Measurements from ENCODE around the gene FADS6.

FADS6 gene

DNA sequence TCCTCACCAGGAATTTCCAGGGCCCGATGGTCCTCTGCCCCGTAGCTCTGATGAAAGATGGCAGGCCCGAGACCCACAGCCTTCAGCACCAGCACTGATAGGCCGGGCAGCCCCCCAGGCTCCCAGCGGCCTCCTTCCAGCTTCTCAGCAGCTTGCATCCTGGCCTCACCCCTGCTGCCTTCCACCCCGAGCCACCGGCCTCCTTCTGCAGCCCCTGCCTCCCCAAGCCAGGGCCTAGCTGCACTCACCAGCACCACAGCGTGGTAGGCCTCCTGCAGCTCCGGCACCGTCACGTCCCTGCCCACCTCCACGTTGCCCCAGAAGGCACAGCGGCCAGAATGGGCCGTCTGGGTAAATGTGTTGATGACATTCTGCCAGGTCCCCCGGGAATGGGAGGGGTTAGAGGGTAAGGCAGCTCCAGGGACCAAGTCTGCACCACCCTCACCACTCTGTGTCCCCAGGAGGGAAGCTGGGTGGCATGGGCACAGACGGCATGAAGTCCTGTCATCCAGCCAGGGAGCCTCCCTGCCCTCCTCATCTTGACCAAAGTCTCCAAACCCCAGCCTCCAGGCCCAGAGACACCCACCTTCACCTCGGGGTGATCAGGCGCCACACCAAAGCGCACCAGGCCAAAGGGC is 27.1 kb downstream of the FADS6 start:
- no peak for DNase-seq (ENCODE audit: low read depth in 3 of 3)

DNA sequence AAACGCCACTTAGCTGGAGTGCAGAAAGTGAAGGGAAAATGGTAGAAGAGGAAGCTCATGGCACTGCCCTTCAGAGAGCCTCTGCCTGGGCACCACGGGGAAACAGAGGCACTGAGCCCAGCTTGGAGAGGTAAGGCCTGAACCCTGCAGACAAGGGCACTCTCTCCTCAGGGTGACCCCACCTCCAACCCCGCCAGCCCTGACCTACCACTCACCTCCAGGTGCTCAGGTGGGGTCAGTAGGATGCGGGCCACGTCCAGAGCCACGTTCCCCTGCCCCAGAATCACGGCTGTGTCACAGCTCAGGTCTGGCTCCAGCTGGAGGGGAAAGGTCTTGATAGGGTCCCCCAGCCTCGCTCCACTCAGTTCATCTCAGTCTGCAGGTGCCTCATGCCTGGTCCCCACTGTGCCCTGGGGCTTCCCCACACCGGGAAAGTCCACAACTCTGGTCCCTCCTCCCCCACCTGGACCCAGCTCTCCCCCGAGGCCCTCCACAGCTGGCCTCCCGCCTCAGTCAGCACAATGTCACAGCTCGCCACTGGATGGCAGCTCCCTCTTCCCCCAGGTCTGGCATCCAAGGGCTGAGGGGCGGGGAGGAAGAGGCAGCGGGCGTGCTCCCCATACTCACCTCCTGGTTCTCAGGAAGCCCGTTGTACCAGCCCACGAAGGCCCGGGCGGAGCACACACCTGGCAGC is 27.8 kb downstream of the FADS6 start:
- no peak for DNase-seq (ENCODE audit: low read depth in 3 of 3)

DNA sequence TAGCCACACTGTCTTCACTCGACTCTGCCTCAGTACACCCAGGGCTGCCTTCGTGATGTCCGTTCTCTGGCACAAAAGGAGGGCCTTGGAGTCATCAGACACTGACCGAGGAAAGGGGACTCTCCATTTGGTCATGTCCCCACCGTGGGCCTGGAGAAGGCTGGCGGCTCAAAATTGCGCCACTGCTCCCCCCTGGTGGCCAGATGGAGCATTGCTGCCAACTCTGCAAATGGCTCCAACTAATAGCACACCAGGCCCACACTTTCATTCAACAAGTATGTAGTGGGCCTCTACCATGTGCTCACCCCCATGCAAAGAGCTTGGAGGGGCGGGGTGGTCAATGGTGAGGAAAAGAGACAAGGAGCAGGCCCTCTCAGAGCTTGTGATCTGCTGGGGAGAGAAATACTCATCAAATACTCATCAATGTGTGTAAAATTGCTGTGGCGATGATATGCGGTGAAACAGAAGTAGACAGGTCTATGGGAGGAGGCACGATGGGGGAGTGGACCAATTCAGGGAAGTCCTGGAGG is 28.5 kb downstream of the FADS6 start:
- DNase-seq (ENCODE audit: low read depth in 3 of 3): peak; percentile 45 to 58 (median 52)

DNA sequence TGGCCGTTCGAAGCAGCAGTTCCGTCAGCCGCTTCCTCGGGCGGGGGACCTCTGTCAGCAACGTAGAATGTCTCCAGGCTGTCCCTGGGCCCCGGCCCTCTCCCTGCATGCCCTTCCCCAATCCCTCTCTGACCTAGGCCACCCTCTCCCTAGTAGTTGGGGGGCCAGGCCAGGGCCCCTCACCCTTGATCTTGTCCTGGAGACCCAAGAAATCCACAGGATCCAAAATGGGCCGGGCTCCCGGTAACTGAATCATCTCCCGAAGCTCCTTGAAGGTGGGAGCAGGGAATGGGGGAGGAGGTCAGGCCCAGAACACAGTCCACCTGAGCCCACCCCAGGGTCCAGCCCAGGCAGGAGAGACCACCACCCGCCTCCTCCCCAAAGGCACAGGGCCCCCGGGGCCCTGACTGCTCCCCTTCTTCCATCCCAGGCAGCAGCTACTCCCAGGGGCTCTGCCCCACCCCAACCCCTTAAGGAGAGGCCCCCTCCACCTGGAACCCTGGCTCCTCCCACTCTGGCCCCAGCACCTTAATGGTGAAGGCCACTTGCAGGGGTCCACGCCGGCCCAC is 29.1 kb downstream of the FADS6 start:
- no peak for DNase-seq (ENCODE audit: low read depth in 3 of 3)

DNA sequence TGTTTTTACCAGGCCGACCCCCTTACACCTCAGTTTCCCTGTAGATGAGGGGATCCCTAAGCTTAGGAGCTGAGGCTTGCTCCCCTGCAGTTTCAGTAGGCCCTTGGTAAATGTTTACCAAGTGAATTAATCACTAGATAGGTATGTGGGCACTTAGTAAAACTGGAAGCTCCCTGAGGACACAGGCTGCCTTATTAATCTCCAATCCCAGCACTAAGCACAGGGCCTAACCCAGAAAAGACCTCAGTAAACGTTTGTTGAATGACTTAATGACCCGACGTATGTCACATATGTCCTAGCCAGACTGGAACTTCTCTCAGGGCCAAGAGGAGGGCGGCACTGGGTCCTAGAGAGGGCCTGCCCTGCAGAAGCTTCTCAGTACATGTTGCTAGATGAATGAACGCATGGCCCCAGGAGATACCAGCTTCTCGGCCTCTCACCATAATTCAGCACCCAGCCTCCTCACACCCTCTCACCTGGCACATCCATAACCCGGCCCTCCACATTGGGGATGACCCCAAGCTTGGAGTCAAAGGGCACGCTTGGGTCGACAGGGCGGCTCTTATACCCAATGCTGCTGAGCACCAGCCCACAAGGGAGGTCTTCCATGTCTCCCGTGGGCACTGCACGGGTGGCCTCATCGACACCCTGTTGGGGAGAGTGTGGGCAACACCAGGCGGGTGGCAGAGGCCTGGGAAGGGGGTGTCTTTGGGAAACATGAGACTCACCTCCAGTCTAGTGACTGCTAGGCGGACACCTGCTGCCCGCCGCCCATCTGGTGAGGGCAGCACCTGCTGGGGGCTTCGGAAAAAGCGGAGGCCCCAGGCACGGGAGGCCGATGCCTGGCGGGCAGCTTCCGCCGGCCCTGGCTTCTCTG is 29.8 kb downstream of the FADS6 start:
- DNase-seq (ENCODE audit: low read depth in 3 of 3): no peak

DNA sequence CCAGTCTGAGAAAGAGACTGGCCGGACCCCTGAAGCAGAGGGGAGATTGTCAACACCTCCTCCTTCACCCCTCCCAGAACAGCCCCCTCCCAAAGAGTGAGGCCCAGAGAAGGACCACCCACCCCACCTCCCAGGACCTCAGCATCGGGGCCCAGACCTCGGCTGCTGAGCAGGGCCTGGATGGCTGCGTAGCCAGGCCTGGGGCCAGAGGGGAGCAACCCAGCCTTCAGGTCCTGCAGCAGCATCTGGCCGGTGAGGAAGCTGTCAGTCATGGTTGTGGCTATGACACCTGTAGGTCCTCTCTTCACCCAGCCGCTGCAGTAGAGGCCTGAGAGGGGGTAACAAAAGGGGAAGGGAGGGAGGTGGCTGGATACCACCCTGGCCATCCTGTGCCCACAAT is 30.5 kb downstream of the FADS6 start:
- DNase-seq (ENCODE audit: low read depth in 3 of 3): no peak

DNA sequence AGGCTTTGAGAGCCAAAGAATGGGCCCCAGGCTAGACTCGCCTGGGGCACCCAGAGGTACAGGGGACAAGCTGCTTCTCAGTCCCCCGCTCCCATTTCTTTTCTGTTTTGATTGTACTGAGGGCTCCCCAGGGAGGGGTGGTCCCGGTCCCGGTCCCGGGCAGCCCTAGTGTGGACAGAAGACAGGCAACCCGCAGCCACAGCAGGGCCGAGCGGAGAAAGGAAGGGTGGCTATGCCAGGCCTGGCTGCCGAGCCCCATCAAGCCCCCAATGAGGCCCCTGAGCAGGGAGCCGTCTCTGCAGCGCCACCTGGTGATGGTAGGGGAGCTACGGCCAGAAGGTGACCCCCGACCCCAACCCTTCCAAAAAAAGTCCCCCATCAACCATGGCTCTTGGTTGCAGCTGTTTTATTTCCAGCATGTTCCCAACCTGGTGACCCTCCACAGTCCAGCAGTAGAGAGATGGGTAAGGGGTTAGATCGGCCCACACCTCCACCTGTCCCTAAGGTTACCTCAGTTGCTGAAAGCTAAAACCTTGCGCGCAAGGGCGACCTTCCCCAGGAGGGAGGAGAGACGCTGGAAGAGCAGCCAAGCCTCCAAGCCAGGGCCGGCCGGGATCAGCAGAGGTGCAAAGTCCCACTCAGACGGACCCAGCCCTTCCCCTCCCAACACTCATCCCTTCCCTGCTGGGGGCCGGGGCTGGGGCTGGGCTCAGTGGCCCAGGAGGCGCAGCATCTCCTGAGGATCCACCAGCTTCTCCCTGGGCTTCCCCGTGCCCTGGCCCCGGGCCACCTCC is 31.1 kb downstream of the FADS6 start:
- DNase-seq (ENCODE audit: low read depth in 3 of 3): peak; percentile 43 to 60 (median 60)

DNA sequence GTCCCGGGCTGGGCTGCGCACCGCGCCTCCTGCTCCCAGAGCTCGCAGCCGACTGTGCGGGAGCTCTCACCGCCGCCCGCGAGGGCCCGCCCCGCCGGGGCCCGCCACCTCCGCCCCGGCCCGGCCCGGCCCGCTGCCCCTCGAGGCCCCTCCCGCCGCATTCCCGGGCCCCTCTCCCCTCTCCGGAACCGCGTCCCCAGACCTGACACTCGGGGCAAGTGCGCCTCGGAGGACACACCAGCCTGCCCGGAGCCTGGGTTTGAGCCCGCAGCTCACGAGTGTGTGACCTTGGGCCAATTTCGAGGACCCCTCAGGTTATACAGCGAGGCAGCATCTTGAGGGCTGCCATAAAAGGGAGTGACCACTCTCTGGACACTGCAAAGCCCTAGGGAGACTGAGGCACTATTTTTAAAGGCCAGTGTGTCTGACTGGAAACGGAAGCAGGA is 31.7 kb downstream of the FADS6 start:
- no peak for DNase-seq (ENCODE audit: low read depth in 3 of 3)

DNA sequence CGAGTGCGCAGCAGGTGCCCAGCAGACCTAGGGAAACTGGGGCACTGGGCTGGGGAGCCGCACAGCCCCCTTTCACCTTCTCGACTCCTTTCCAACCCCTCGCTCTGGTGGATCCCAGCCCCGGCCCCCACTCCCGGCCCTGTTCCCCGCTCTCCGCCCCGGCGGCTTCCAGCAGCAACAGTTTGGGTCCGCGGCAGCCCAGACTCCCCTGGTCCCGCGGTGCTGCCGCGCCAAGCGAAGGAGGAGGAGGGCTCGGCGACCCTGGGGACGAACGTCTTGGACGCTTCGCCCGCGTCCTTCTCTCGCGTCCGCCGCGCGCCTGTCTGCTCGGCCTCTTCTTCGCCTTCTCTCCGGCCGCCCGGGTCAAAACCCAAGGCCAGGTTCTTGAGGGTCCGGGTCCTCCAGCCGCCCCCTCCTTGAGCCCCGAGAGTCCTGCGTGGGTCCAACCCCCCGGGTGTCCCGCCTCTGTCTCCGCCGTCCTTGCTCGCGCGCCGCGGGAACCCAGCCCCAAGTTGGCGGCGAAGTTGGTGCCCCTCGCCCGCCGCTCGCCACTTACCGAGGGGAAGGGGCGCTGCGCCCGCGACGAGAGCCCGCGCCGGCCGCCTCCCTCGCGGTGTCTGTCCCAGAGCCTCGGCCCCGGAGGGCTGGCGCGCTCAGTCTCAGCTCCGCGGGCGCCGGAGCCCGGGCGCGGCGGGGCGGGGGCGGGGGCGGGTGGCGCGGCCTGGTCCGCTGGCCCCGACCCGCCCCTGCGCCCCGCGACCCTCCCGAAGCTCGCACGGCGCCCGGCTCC is 32.4 kb downstream of the FADS6 start:
- no peak for DNase-seq (ENCODE audit: low read depth in 3 of 3)

DNA sequence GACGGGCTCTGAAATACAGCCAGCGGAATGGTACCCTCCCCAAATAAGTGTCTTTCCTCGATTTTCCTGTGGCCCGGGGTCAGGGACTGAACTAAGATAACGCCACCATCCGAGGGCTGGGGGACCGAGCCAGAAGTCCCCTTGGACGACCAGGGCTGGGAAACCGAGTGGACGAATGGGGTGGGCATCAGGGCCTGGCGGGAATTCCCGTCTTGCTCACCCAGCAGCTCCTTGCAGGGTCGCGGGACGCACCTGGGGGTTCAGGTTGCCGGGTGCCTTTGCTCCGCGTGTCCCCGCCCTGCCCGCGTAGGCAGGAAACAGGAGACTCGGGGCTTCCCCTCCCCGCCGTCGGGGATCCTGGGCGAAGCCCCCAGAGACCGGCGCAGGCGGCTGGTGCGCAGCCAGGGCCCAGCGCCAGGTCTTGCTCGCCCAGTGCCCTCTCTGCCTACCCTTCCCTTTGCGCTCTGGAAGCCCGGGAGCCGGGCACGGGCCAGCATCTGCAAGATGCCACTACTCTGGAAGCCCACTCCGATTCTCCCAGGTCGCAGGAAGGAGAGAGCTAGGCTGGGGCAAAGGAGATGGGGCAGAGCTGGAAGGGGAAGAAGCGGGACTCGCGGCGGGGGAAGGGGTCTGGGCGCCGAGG is 33.1 kb downstream of the FADS6 start:
- no peak for DNase-seq (ENCODE audit: low read depth in 3 of 3)

DNA sequence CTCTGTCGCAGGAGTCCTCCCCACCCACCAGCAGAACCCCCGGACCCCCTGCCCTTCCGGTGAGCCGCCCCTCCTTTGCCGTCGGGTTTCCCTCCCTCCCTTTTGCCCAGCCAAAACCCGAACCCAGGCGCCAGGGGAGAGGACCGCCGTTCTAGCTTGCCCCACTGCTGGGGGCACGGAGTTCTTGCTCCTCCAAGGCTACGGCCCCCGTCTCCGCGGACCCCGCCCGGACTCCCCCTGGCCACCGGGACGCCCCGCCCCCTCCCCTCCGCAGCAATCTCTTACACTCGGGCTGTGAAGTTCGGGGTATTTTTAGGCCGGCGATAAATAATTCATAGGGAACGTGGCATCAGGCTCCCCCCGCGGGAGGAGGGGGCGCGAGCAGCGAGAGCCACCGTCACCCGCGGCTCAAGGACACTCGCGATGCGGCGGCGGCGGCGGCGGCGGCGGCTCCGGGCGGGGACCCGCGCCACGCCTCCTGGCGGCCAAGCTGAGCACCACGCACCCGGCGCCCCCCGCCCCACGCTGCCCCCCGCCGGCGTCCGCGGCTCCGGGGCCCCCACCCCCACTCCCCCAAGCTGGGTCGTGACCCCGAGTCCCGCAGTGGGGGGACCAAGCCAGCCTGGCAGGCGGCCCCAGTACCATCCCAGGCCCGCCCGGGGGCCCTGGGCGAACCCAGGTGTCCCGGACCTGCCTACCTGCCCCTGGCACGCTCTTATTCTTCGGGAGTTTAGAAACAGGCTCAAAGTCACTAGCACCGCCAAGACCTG is 33.8 kb downstream of the FADS6 start, which contains the start of gene GRIN2C:
TSS of gene GRIN2C (minus strand) at position 427 of the 770 bp plus-strand sequence. CDS start 4,793 bp downstream, outside the sequence.
- DNase-seq (ENCODE audit: low read depth in 3 of 3): no peak

DNA sequence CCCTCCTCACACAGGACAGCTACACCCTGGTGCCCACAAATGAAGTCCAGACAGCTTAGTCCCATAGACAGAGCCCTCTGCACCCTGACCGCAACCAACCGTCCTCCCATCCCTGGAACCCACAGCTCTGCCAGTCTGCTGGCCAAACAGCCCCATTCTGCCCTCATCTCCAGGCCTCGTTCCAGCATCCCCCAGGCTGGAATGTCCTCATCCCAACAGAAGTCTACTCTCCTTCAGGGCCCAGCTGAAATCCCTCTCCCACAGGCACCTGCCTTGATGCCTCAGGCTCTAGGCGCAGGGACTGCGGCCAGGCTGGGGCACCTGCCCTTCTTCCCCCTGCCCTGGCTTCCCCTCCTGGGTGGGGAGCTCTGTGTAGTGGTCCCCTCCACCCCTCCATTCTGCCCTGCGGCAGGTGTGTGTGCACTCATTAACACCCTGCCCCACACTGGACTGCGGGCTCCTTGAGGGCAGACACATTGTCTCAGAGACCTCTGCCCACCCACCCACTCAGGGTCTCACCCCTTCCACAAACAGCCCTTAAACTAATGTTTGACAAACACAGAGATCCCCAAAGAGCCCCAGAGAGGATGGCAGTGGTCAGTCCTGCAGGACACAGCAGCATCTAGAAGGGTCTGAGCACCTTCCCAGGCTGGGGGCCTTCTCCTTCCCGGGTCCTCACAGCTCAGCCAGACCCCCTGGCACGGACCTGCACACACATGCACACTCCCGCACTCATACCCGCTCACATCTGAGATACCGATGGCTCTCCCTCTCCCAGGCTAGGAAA is 34.6 kb downstream of the FADS6 start:
- no peak for DNase-seq (ENCODE audit: low read depth in 3 of 3)

DNA sequence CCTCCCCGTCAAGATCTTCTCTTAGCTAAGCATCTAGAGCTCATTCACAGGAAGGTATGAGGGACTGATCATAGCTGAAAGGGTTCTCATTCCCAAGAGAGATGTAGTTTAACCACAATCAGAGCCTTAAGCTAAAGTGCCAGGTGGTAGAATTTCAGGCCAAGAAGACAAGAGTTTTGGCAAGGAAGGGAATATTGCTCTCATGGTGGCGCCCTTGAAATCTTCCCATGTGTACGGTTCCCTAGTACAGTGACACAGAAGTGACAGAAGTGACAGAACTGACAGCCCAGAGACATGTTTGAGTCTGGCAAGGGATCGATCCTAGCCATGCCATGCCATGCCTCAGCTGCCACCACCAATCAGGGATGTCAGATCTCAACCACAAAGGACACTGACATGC is 36.2 kb downstream of the FADS6 start:
- no peak for DNase-seq (ENCODE audit: low read depth in 3 of 3)

DNA sequence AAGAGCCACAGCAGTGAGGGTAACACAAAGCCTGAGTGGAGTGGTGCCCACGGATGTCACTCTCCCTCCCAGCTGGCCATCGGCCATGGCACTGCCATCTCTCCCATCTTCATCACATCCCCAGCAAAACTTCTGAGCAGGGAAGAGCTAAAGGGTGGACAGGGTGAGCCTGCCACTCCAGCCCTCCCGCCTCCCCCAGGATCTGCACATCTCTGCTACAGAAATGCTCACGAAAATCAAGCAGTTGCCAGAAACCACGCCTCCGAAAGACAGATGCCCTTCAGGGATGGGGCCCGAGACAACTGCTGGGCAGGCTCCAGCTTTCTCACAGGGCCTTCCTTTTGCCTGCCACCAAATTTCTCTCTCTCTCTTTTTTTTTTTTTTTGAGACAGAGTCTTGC is 37.3 kb downstream of the FADS6 start:
- DNase-seq (ENCODE audit: low read depth in 3 of 3): no peak

DNA sequence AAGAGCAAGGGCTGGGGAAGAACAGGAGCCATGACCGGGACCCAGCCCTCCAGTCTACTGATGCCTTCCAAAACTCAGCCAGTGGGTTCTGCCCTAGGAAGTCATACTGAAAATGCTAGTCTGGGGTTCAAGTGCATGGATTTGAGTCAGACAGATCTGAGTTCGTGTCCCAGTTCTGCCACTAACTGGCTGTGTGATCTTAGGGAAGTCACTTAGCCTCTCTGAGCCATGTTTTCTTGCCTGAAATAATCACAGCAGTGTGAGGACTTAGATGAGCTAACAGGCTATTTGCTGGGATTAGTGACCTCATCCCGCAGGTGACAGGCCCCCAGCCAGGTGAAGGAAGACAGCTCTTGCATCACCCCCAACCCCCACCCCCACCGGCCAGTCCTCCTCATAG is 38.1 kb downstream of the FADS6 start:
- no peak for DNase-seq (ENCODE audit: low read depth in 3 of 3)

DNA sequence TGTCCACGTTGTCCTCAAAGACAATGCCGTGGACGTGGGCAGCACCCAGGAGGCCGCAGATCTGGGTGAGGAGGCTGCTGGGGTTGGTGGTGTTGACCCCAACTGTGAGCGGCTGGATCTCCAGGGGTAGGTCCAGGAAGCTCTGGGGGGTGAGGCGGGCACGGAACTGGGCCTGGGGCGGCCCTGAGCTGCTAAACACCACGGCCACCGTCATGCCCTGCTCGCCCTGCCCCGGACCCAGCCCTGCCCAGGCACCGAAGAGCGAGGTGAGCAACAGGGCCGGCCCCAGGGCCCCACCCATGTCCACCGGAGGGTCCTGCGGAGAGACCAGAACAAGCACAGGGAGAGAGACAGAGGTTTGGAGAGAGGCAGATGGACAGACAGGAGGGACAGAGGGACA is 38.6 kb downstream of the FADS6 start:
- no peak for DNase-seq (ENCODE audit: low read depth in 3 of 3)

DNA sequence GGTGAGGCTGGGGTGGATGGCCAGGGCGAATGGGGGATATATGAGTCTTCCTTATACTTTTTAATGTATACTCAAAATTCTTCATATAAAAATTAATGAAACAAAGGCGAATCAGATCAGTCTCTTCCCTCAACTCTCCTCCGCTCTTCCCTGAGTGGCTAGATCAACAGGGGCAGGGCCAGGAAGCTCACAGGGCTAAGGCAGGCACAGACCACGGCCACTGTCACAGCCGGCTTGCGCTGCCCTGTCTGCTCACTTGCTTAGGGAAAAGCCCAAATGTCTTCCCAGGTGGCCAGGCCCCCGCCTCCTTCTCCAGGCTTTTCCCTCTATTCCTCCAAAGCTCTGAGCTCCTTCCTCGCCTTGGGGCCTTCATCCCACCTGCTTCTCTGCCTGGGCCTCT is 39.8 kb downstream of the FADS6 start:
- DNase-seq (ENCODE audit: low read depth in 3 of 3): no peak

DNA sequence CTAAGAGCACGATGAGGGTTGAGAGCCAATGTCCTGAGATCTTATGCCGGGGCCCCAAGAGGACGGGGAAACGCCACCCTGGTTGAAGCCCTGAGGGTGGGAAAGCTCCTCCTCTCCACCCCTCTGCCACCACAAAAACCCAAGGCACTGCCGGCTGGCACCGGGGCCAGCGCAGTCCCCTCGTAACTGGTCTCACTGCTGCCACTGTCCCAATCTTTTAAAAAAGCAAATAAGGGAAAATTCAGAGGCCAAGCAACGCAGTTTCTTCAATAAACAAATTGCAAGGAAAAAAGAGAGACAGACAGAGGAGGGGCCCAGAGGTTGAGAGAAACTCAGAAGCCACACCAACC is 40.4 kb downstream of the FADS6 start:
- no peak for DNase-seq (ENCODE audit: low read depth in 3 of 3)

Data from stimulated activated CD4-positive, alpha-beta T cell treated with anti-CD3 and anti-CD28 coated beads, TNF-alpha, amount 100 ng/mL, for 4 hours (primary cell).